ENCODE measurements around the gene GRK3.
"Not testable (repeated sequence)": the region's sequence is repeated elsewhere in the genome, so short reads cannot be mapped to it uniquely, and the experiment has no call there.

Gene GRK3

DNA sequence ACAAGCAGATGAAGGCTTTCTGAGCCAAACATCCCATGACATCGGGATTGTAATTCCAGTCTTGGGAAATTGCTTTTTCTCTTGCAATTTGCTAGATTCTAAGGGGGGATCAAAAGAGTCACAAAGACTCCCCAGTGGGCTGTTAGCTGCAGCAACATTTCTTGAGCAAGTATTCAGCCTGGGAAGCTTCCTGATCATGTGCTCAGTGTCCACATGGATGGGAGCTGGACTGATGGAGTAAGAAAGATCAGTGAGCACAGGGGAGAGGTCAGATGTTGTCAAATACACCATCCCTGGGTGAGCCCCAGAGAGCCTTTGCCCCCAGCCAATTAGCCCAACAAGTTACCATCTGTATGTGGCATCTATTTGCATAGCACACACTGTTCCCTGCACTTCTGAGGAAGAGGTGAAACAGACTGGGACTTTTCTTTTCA, 10.2 kb upstream of the GRK3 start:
- Histone ChIP-seq H3K4me3 (ENCODE audit: insufficient read length, low read depth) (no peak overlapping the region), H3K4me1 (ENCODE audit: insufficient read depth, insufficient read length) (no peaks in the 10 kb centered on the region), H3K9ac (ENCODE audit: insufficient read length, low read depth) (no peak overlapping the region), H3K27me3 (ENCODE audit: insufficient read depth, insufficient read length) (peaks cover 11% of the 10 kb centered on the region), H3K9me3 (ENCODE audit: insufficient read depth, low read length) (peaks cover 10% of the 10 kb centered on the region; the same call in 1 of the 2 replicates), H3K36me3 (ENCODE audit: insufficient read depth, insufficient read length, low read length) (no peaks in the 10 kb centered on the region)
- TF ChIP-seq YY1 (IDR thresholded peaks at IDR 0.05; ENCODE audit: insufficient read depth, insufficient read length) (no peak), SUZ12 (IDR thresholded peaks at IDR 0.05; ENCODE audit: extremely low read depth, insufficient read depth, insufficient read length) (no peak), ZNF274 (IDR thresholded peaks at IDR 0.05; ENCODE audit: low read depth, low read length) (no peak)
- DNase-seq (ENCODE audit: low read depth, low spot score): no peak

- Histone ChIP-seq H3K9ac (ENCODE audit: insufficient read length, low read depth) (no peak overlapping the region), H3K4me1 (ENCODE audit: insufficient read depth, insufficient read length) (no peaks in the 10 kb centered on the region), H3K4me3 (ENCODE audit: insufficient read length, low read depth) (no peak overlapping the region), H3K27me3 (ENCODE audit: insufficient read depth, insufficient read length) (peaks cover 15% of the 10 kb centered on the region), H3K36me3 (ENCODE audit: insufficient read depth, insufficient read length, low read length) (no peaks in the 10 kb centered on the region), H3K9me3 (ENCODE audit: insufficient read depth, low read length) (peaks cover 10% of the 10 kb centered on the region; the same call in 1 of the 2 replicates)
- no peak for TF ChIP-seq ZNF274 (IDR thresholded peaks at IDR 0.05; ENCODE audit: low read depth, low read length)
- TF ChIP-seq SUZ12 (IDR thresholded peaks at IDR 0.05; ENCODE audit: extremely low read depth, insufficient read depth, insufficient read length): no peak
- TF ChIP-seq YY1 (IDR thresholded peaks at IDR 0.05; ENCODE audit: insufficient read depth, insufficient read length): no peak
- no peak for DNase-seq (ENCODE audit: low read depth, low spot score)
These were observed 9.8 kb upstream of the GRK3 start for GRCh38 chr22:25554689-25555088.

DNA sequence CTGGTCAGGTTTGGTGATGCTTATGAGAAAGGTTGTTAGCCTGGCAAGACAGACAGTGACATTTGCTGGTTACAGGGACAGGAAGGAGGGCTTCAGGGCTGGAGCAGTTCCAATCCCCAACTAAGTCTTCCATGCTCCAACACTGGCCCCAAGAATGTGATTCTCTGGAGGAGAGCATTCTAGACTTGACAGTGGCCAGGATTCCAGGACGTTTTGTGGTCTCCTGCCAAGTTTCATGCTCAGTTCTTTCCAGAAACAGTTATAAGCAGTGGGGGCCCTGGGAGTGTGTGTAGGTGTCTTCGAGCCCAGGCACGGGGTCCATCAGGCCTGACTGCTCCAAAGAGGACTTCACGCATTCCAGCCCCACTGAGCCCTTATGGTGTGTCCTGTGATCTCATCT, 8.9 kb upstream of the GRK3 start:
- no peak for DNase-seq (ENCODE audit: low read depth, low spot score)
- H3K36me3 ChIP-seq (ENCODE audit: insufficient read depth, insufficient read length, low read length): no peaks in the 10 kb centered on the region
- no peak overlapping the region for H3K4me3 ChIP-seq (ENCODE audit: insufficient read length, low read depth)
- no peak overlapping the region for H3K9ac ChIP-seq (ENCODE audit: insufficient read length, low read depth)
- no peaks in the 10 kb centered on the region for H3K4me1 ChIP-seq (ENCODE audit: insufficient read depth, insufficient read length)
- peaks cover 16% of the 10 kb centered on the region for H3K27me3 ChIP-seq (ENCODE audit: insufficient read depth, insufficient read length)
- no peak for TF ChIP-seq YY1 (IDR thresholded peaks at IDR 0.05; ENCODE audit: insufficient read depth, insufficient read length)
- TF ChIP-seq SUZ12 (IDR thresholded peaks at IDR 0.05; ENCODE audit: extremely low read depth, insufficient read depth, insufficient read length): no peak
- TF ChIP-seq ZNF274 (IDR thresholded peaks at IDR 0.05; ENCODE audit: low read depth, low read length): no peak
- H3K9me3 ChIP-seq (ENCODE audit: insufficient read depth, low read length): peaks cover 8% of the 10 kb centered on the region; the same call in 1 of the 2 replicates

DNA sequence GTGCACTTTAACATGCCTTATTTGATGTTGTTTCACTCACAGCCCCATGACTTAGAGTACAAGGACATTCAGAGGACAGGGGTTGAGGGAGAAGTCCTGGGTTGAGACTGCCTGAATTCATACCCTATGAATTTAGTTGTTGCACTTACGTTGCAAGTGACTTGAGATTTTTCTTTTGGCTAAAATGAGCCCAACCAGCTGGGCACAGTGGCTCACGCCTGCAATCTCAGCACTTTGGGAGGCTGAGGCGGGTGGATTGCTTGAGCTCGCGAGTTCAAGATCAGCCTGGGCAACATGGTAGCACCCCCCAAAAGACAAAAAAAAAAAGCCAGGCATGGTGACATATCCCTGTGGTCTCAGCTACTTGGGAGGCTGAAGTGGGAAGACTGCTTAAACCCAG, 7.3 kb upstream of the GRK3 start:
- DNase-seq (ENCODE audit: low read depth, low spot score): no peak
- H3K4me1 ChIP-seq (ENCODE audit: insufficient read depth, insufficient read length): no peaks in the 10 kb centered on the region
- TF ChIP-seq SUZ12 (IDR thresholded peaks at IDR 0.05; ENCODE audit: extremely low read depth, insufficient read depth, insufficient read length): no peak
- no peak for TF ChIP-seq ZNF274 (IDR thresholded peaks at IDR 0.05; ENCODE audit: low read depth, low read length)
- no peak for TF ChIP-seq YY1 (IDR thresholded peaks at IDR 0.05; ENCODE audit: insufficient read depth, insufficient read length)
- H3K9ac ChIP-seq (ENCODE audit: insufficient read length, low read depth): no peak overlapping the region
- H3K36me3 ChIP-seq (ENCODE audit: insufficient read depth, insufficient read length, low read length): no peaks in the 10 kb centered on the region
- H3K4me3 ChIP-seq (ENCODE audit: insufficient read length, low read depth): no peak overlapping the region
- H3K9me3 ChIP-seq (ENCODE audit: insufficient read depth, low read length): no peaks in the 10 kb centered on the region
- H3K27me3 ChIP-seq (ENCODE audit: insufficient read depth, insufficient read length): peaks cover 16% of the 10 kb centered on the region

DNA sequence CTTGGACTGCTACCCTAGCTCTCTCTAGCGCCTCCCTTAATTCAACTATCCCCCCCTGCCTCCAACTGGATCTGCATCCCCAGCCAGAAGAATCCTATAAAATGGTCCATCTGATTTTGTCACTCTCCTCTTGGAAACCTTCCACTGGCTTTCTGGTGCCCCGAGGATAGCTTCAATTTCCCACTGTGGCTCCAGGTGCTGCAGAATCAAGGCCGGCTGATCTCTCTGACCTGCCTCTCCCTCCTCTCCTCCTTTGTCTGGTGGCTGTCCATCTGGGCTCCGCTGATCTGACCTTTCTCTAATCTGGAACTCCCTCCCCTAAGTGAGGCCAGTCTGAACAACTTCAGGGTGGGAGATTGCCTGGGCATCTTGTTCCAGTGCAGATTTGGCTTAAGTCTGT, 6.1 kb upstream of the GRK3 start:
- no peaks in the 10 kb centered on the region for H3K9me3 ChIP-seq (ENCODE audit: insufficient read depth, low read length)
- no peak overlapping the region for H3K9ac ChIP-seq (ENCODE audit: insufficient read length, low read depth)
- H3K4me1 ChIP-seq (ENCODE audit: insufficient read depth, insufficient read length): no peaks in the 10 kb centered on the region
- no peak for DNase-seq (ENCODE audit: low read depth, low spot score)
- peaks cover 25% of the 10 kb centered on the region for H3K27me3 ChIP-seq (ENCODE audit: insufficient read depth, insufficient read length)
- no peaks in the 10 kb centered on the region for H3K36me3 ChIP-seq (ENCODE audit: insufficient read depth, insufficient read length, low read length)
- TF ChIP-seq YY1 (IDR thresholded peaks at IDR 0.05; ENCODE audit: insufficient read depth, insufficient read length): no peak
- no peak for TF ChIP-seq ZNF274 (IDR thresholded peaks at IDR 0.05; ENCODE audit: low read depth, low read length)
- no peak for TF ChIP-seq SUZ12 (IDR thresholded peaks at IDR 0.05; ENCODE audit: extremely low read depth, insufficient read depth, insufficient read length)
- no peak overlapping the region for H3K4me3 ChIP-seq (ENCODE audit: insufficient read length, low read depth)

GRCh38 chr22:25559910-25560309, 4.6 kb upstream of the GRK3 start:
- not testable (repeated sequence) for H3K9me3 ChIP-seq (ENCODE audit: insufficient read depth, low read length); H3K9ac ChIP-seq (ENCODE audit: insufficient read length, low read depth); DNase-seq (ENCODE audit: low read depth, low spot score); H3K4me3 ChIP-seq (ENCODE audit: insufficient read length, low read depth); H3K36me3 ChIP-seq (ENCODE audit: insufficient read depth, insufficient read length, low read length); H3K4me1 ChIP-seq (ENCODE audit: insufficient read depth, insufficient read length)
- H3K27me3 ChIP-seq (ENCODE audit: insufficient read depth, insufficient read length): peaks cover 35% of the 10 kb centered on the region

- not testable (repeated sequence) for H3K4me3 ChIP-seq (ENCODE audit: insufficient read length, low read depth); H3K9ac ChIP-seq (ENCODE audit: insufficient read length, low read depth); DNase-seq (ENCODE audit: low read depth, low spot score); H3K4me1 ChIP-seq (ENCODE audit: insufficient read depth, insufficient read length); H3K9me3 ChIP-seq (ENCODE audit: insufficient read depth, low read length); H3K36me3 ChIP-seq (ENCODE audit: insufficient read depth, insufficient read length, low read length)
- peaks cover 31% of the 10 kb centered on the region for H3K27me3 ChIP-seq (ENCODE audit: insufficient read depth, insufficient read length)
These were observed 3.3 kb upstream of the GRK3 start for GRCh38 chr22:25561182-25561581.

DNA sequence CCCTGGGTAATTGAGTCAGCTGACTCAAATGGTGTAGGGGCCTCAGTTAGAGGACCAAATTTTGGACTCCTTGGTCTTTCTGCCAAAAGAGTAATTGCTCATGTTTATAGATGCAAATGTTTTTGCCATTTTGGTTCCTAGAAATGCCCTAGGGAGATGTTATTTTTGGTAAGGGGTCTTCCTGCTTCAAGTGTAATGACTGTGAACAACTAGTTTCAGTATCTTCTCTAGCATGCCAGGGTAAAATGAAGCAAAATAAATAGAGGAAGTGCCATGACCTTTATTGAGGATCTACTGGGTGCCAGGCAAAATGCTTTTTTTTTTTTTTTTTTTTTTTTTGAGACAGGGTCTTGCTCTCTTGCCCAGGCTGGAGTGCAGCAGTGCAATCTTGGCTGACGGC, 2.5 kb upstream of the GRK3 start:
- not testable (repeated sequence) for H3K9me3 ChIP-seq (ENCODE audit: insufficient read depth, low read length); DNase-seq (ENCODE audit: low read depth, low spot score); H3K36me3 ChIP-seq (ENCODE audit: insufficient read depth, insufficient read length, low read length); H3K9ac ChIP-seq (ENCODE audit: insufficient read length, low read depth); H3K4me1 ChIP-seq (ENCODE audit: insufficient read depth, insufficient read length); H3K4me3 ChIP-seq (ENCODE audit: insufficient read length, low read depth)
- H3K27me3 ChIP-seq (ENCODE audit: insufficient read depth, insufficient read length): peaks cover 33% of the 10 kb centered on the region

- H3K9me3 ChIP-seq (ENCODE audit: insufficient read depth, low read length); DNase-seq (ENCODE audit: low read depth, low spot score); H3K9ac ChIP-seq (ENCODE audit: insufficient read length, low read depth); H3K4me1 ChIP-seq (ENCODE audit: insufficient read depth, insufficient read length); H3K36me3 ChIP-seq (ENCODE audit: insufficient read depth, insufficient read length, low read length): not testable (repeated sequence)
- peaks cover 33% of the 10 kb centered on the region for H3K27me3 ChIP-seq (ENCODE audit: insufficient read depth, insufficient read length)
- H3K4me3 ChIP-seq (ENCODE audit: insufficient read length, low read depth): peak overlapping the region; percentile 57
These were observed 1.3 kb upstream of the GRK3 start for GRCh38 chr22:25562966-25563760.

Data from NT2/D1 (cell line).